ENCODE measurements around the gene RNF157. TPM values are rescaled to one million over a fixed set of nuclear protein-coding genes. Genes with fewer than 3 reads are reported as not detected.

Gene RNF157
- total and polyA plus RNA-seq, 8 donors = 0.95 to 41.4 (median 4.5) TPM

DNA sequence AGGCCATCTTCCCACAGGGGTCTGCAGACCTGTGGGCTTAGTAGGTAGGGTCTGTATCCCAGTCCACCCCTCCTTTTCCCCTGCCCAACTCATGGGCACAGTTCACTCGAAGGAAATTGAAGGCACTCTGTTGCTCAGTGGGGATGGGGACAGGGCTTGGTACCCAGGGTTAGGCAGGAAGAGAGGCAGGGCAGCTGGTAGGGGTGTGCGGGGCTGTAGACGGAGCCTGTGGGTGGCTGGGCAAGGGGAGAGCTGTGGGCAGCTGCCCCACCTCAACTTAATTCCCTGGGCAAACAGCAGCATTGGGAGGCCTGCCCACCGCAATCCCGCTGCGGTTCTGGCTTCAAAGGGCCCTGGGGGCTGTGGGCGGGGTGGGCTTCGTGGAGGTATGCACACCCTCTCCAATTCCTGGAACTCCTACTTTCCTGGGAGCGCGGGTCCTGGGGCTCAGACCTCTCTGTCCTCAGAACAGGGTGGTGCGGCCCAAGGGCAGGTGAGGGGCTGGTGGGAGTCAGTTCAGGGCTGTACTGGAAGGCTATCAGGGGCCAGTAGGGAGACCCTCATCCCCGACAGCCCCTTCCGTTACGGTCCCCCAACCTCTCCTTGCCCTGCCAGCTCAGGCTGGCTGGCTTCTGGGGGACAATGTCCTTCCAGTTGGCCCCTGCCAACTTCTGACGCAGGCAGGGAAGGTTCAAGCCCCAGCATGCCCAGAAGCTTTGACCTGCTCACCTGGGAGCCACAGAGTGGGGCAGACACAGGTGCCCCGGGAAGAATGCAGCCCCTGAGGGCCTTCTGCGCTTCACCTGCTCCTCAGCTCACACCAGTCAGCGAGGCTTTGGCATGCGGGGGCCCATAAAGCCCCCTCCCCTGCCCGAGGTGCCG lies 108.4 kb downstream of the RNF157 start:
- Histone ChIP-seq H3K4me1 (peaks cover 0 to 15% (median 2%) of the 10 kb centered on the region in 4 donors), H3K4me3 (peak overlapping the region in 1 of 4 donors; percentile 3), H3K9me3 (no peaks in the 10 kb centered on the region), H3K27ac (no peak overlapping the region), H3K27me3 (peaks cover 0 to 67% (median 17%) of the 10 kb centered on the region in 3 donors), H3K36me3 (no peaks in the 10 kb centered on the region)
- TF ChIP-seq POLR2A (IDR thresholded peaks at IDR 0.05) = no peak
- no peak for TF ChIP-seq POLR2AphosphoS5 (IDR thresholded peaks at IDR 0.05)
- TF ChIP-seq, protein P1, sequence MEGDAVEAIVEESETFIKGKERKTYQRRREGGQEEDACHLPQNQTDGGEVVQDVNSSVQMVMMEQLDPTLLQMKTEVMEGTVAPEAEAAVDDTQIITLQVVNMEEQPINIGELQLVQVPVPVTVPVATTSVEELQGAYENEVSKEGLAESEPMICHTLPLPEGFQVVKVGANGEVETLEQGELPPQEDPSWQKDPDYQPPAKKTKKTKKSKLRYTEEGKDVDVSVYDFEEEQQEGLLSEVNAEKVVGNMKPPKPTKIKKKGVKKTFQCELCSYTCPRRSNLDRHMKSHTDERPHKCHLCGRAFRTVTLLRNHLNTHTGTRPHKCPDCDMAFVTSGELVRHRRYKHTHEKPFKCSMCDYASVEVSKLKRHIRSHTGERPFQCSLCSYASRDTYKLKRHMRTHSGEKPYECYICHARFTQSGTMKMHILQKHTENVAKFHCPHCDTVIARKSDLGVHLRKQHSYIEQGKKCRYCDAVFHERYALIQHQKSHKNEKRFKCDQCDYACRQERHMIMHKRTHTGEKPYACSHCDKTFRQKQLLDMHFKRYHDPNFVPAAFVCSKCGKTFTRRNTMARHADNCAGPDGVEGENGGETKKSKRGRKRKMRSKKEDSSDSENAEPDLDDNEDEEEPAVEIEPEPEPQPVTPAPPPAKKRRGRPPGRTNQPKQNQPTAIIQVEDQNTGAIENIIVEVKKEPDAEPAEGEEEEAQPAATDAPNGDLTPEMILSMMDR (IDR thresholded peaks at IDR 0.05) = no peak
- no peak for TF ChIP-seq EP300 (IDR thresholded peaks at IDR 0.05)
- intact Hi-C loops (cut with DNase I; ENCODE audit: low total_unique reads) = no loop called here
- peak in 1 of 2 donors; percentile 40 for DNase-seq
- WGBS, 5 donors = 56 to 73% (median 69%) methylated on average over 7 to 21 of the region's 21 CpGs

DNA sequence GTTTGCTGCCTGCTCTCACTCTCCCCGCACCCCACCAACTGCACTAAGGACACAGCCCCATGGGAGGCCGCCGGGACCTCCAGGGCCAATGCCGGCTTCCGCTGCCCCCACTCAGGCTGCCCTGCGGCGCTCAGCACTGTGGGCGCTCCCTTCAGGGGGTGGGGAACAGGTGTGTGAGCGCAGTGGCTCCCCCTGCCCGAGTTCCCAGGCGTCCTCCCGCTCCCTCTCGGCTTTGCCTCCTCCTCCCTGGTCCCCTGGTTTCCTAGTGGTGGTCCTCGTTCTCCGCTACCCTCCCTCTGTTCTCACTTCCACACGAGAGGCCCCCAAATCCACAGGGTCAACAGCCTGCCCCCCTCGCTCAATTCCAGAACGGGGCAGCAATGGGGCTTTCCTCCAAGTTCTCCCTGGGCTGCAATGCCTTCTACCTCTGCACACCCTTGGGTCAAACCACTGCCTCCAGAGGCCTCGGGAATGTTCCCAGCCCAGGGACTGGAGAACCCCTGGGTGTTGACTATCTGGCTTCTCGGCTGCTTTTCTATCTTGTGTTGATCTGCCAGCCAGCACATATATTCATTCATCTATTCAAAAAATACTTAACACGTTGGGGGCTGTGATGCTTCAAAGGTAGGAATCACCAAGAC lies 109.1 kb downstream of the RNF157 start:
- no peak overlapping the region for H3K27ac ChIP-seq
- peaks cover 0 to 60% (median 13%) of the 10 kb centered on the region in 3 donors for H3K27me3 ChIP-seq
- no peak overlapping the region for H3K4me3 ChIP-seq
- WGBS, 5 donors = 70 to 80% (median 78%) methylated on average over 21 of the region's 21 CpGs
- peaks cover 0 to 15% (median 2%) of the 10 kb centered on the region in 4 donors for H3K4me1 ChIP-seq
- no peak for DNase-seq
- no peaks in the 10 kb centered on the region for H3K9me3 ChIP-seq
- intact Hi-C loops (cut with DNase I; ENCODE audit: low total_unique reads) = no loop called here
- no peak for TF ChIP-seq POLR2A (IDR thresholded peaks at IDR 0.05)
- no peak for TF ChIP-seq POLR2AphosphoS5 (IDR thresholded peaks at IDR 0.05)
- no peak for TF ChIP-seq EP300 (IDR thresholded peaks at IDR 0.05)
- no peaks in the 10 kb centered on the region for H3K36me3 ChIP-seq

DNA sequence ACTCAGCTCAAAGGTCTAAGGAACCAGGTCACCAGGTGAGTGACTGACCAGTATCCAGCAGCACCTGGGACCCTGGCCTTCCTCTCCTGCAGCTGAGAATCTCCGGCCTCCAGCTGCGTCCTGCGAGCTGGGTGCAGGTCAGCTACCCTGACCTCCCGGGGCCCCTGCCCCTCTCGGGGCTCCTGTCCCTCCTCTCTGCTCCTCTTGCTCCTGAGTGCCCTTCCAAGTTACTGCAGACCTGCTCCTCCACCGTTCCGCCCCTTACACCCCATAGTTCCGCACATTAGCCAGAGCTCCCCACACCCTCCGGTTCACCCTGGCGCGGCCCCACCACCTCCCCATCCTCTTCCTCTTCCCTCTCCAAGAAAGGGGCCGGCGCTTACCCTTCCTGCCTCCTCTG lies 109.8 kb downstream of the RNF157 start:
- WGBS, 5 donors = 59 to 72% (median 68%) methylated on average over 13 of the region's 13 CpGs
- Histone ChIP-seq H3K27me3 (peaks cover 0 to 53% (median 13%) of the 10 kb centered on the region in 3 donors), H3K4me3 (no peak overlapping the region), H3K27ac (no peak overlapping the region), H3K9me3 (no peaks in the 10 kb centered on the region), H3K36me3 (no peaks in the 10 kb centered on the region), H3K4me1 (peaks cover 0 to 15% (median 2%) of the 10 kb centered on the region in 4 donors)
- no peak for DNase-seq
- TF ChIP-seq, protein P1 (IDR thresholded peaks at IDR 0.05) = no peak
- TF ChIP-seq POLR2A (IDR thresholded peaks at IDR 0.05) (no peak), EP300 (IDR thresholded peaks at IDR 0.05) (no peak), POLR2AphosphoS5 (IDR thresholded peaks at IDR 0.05) (no peak)
- intact Hi-C loops (cut with DNase I; ENCODE audit: low total_unique reads) = no loop called here

DNA sequence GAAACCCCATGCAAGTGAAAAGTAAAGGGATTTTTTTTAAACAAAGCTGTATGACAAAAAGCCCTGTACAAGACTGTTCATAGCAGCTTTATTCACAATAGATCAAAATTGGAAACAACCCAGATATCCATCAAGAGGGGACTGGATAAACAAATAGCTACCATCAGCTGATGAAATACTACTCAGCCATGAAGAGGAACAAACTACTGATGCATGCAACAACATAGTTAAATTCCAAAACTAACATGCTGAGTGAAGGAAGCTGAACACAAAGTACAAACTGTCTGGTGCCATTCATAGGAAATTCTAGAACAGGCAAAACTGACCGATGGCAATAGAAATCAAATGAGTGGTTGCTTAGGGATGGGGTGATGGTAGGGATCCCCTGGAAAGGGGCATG lies 114.4 kb downstream of the RNF157 start:
- Histone ChIP-seq H3K27ac (no peak overlapping the region), H3K4me3 (no peak overlapping the region), H3K27me3 (peaks cover 0 to 7% (median 0%) of the 10 kb centered on the region in 3 donors), H3K9me3 (no peaks in the 10 kb centered on the region), H3K36me3 (no peaks in the 10 kb centered on the region), H3K4me1 (peaks cover 10 to 12% (median 10%) of the 10 kb centered on the region in 4 donors)
- intact Hi-C loops (cut with DNase I; ENCODE audit: low total_unique reads) = loop anchor here (10.0 kb wide), 1 partner anchor 59 kb away; no protein-coding TSS in a partner anchor
- TF ChIP-seq POLR2A (IDR thresholded peaks at IDR 0.05) (no peak), POLR2AphosphoS5 (IDR thresholded peaks at IDR 0.05) (no peak), EP300 (IDR thresholded peaks at IDR 0.05) (no peak)
- TF ChIP-seq, protein P1 (IDR thresholded peaks at IDR 0.05) = no peak
- no peak for DNase-seq
- WGBS, 5 donors = 90 to 100% (median 94%) methylated on average over 1 of the region's 1 CpG
